ENCODE results near the gene PRDM4. TPM values are rescaled to one million over a fixed set of nuclear protein-coding genes. Genes with fewer than 3 reads are reported as not detected.
"Not testable (repeated sequence)": the region's sequence is repeated elsewhere in the genome, so short reads cannot be mapped to it uniquely, and the experiment has no call there.

The PRDM4 gene
- total RNA-seq, 2 experiments from 2014 or later, result 18.8 to 20.6 TPM

- H3K27ac Mint-ChIP-seq; H3K9me3 Mint-ChIP-seq; intact Hi-C loops (cut with micrococcal nuclease); H3K36me3 Mint-ChIP-seq (ENCODE audit: low read depth); DNase-seq; H3K27me3 Mint-ChIP-seq (ENCODE audit: low read depth); CTCF ChIA-PET; H3K4me1 Mint-ChIP-seq (ENCODE audit: low read depth); H3K4me3 Mint-ChIP-seq: not testable (repeated sequence)
These were observed 33.2 kb downstream of the PRDM4 start for GRCh38 chr12:107727742-107728141.

- H3K4me3 Mint-ChIP-seq; DNase-seq; H3K4me1 Mint-ChIP-seq (ENCODE audit: low read depth); CTCF ChIA-PET; H3K9me3 Mint-ChIP-seq; H3K27me3 Mint-ChIP-seq (ENCODE audit: low read depth); intact Hi-C loops (cut with micrococcal nuclease); H3K27ac Mint-ChIP-seq: not testable (repeated sequence)
- peaks cover 12% of the 10 kb centered on the region for H3K36me3 Mint-ChIP-seq (ENCODE audit: low read depth)
These were observed 33.6 kb downstream of the PRDM4 start for GRCh38 chr12:107727327-107727726.

GRCh38 chr12:107718606-107719005 is 42.3 kb downstream of the PRDM4 start:
- no peak for DNase-seq
- Mint-ChIP-seq H3K36me3 (ENCODE audit: low read depth) (peaks cover 39% of the 10 kb centered on the region), H3K9me3 (peaks cover 3% of the 10 kb centered on the region), H3K27ac (no peak overlapping the region), H3K27me3 (ENCODE audit: low read depth) (no peaks in the 10 kb centered on the region), H3K4me3 (no peak overlapping the region), H3K4me1 (ENCODE audit: low read depth) (no peaks in the 10 kb centered on the region)
- CTCF ChIA-PET, result interaction anchor here (1.3 kb wide), 1 partner anchor 17 kb away, joined by 3 read pairs; no protein-coding TSS in a partner anchor
- intact Hi-C loops (cut with micrococcal nuclease), result no loop called here

- Mint-ChIP-seq H3K9me3 (no peaks in the 10 kb centered on the region), H3K27ac (no peak overlapping the region), H3K27me3 (ENCODE audit: low read depth) (no peaks in the 10 kb centered on the region), H3K36me3 (ENCODE audit: low read depth) (peaks cover 41% of the 10 kb centered on the region), H3K4me3 (no peak overlapping the region), H3K4me1 (ENCODE audit: low read depth) (no peaks in the 10 kb centered on the region)
- DNase-seq, result no peak
- intact Hi-C loops (cut with micrococcal nuclease), result no loop called here
- CTCF ChIA-PET, result no interaction called here
These were observed 45.2 kb downstream of the PRDM4 start for GRCh38 chr12:107715780-107716179.

- CTCF ChIA-PET; H3K4me3 Mint-ChIP-seq; H3K27me3 Mint-ChIP-seq (ENCODE audit: low read depth); H3K4me1 Mint-ChIP-seq (ENCODE audit: low read depth); H3K9me3 Mint-ChIP-seq; H3K27ac Mint-ChIP-seq; intact Hi-C loops (cut with micrococcal nuclease); DNase-seq: not testable (repeated sequence)
- H3K36me3 Mint-ChIP-seq (ENCODE audit: low read depth), result peaks cover 64% of the 10 kb centered on the region
These were observed 55.4 kb downstream of the PRDM4 start for GRCh38 chr12:107705522-107705921.

- Mint-ChIP-seq H3K4me1 (ENCODE audit: low read depth) (no peaks in the 10 kb centered on the region), H3K4me3 (no peak overlapping the region), H3K27ac (no peak overlapping the region)
These were observed 56.9 kb downstream of the PRDM4 start for GRCh38 chr12:107704041-107704440.

GRCh38 chr12:107702106-107702505 is 58.8 kb downstream of the PRDM4 start:
- CTCF ChIA-PET, result interaction anchor here (1.0 to 1.6 kb wide), 2 partner anchors 12 to 16 kb away, joined by 3 to 6 read pairs; no protein-coding TSS in a partner anchor
- intact Hi-C loops (cut with micrococcal nuclease), result no loop called here
- Mint-ChIP-seq H3K9me3 (peaks cover 4% of the 10 kb centered on the region), H3K4me3 (no peak overlapping the region), H3K27ac (no peak overlapping the region), H3K36me3 (ENCODE audit: low read depth) (peaks cover 72% of the 10 kb centered on the region), H3K27me3 (ENCODE audit: low read depth) (no peaks in the 10 kb centered on the region), H3K4me1 (ENCODE audit: low read depth) (no peaks in the 10 kb centered on the region)
- DNase-seq, result no peak

More at GRCh38 chr12:107704041-107704440, 56.9 kb downstream of the PRDM4 start:
- CTCF ChIA-PET, result no interaction called here
- Mint-ChIP-seq H3K36me3 (ENCODE audit: low read depth) (peaks cover 71% of the 10 kb centered on the region), H3K27me3 (ENCODE audit: low read depth) (no peaks in the 10 kb centered on the region), H3K9me3 (peaks cover 4% of the 10 kb centered on the region)
- DNase-seq, result no peak
- intact Hi-C loops (cut with micrococcal nuclease), result no loop called here

- H3K27ac Mint-ChIP-seq; DNase-seq; H3K27me3 Mint-ChIP-seq (ENCODE audit: low read depth); H3K9me3 Mint-ChIP-seq; H3K4me3 Mint-ChIP-seq; H3K4me1 Mint-ChIP-seq (ENCODE audit: low read depth); intact Hi-C loops (cut with micrococcal nuclease): not testable (repeated sequence)
- CTCF ChIA-PET, result interaction anchor here (0.7 to 1.4 kb wide), 3 partner anchors 21 to 35 kb away, joined by 4 to 5 read pairs (median 4); no protein-coding TSS in a partner anchor
- peaks cover 57% of the 10 kb centered on the region for H3K36me3 Mint-ChIP-seq (ENCODE audit: low read depth)
These were observed 65.2 kb downstream of the PRDM4 start for GRCh38 chr12:107695772-107696171.

GRCh38 chr12:107685360-107686248 is 75.3 kb downstream of the PRDM4 start, which contains the start of gene PWP1:
TSS of gene PWP1 (plus strand) at chr12:107685799. CDS start at chr12:107685900, 101 bp downstream.
- peaks cover 20% of the 10 kb centered on the region for H3K4me1 Mint-ChIP-seq (ENCODE audit: low read depth)
- intact Hi-C loops (cut with micrococcal nuclease), result loop anchor here (1.0 to 5.0 kb wide), 7 partner anchors 76 to 932 kb away; partner anchors contain the start of genes CRY1, FICD, ISCU and PRDM4

GRCh38 chr12:107684990-107685359 is 76.0 kb downstream of the PRDM4 start:
- CTCF ChIA-PET, result interaction anchor here (0.5 to 6.4 kb wide), 4 partner anchors 9 to 1220 kb away, joined by 3 to 39 read pairs (median 6); no protein-coding TSS in a partner anchor
- Mint-ChIP-seq H3K36me3 (ENCODE audit: low read depth) (peaks cover 25% of the 10 kb centered on the region), H3K4me1 (ENCODE audit: low read depth) (peaks cover 20% of the 10 kb centered on the region), H3K9me3 (no peaks in the 10 kb centered on the region), H3K4me3 (peak overlapping the region; percentile 90), H3K27ac (peak overlapping the region; percentile 95), H3K27me3 (ENCODE audit: low read depth) (no peaks in the 10 kb centered on the region)
- intact Hi-C loops (cut with micrococcal nuclease), result loop anchor here (1.0 to 5.0 kb wide), 7 partner anchors 76 to 932 kb away; partner anchors contain the start of genes CRY1, FICD, ISCU and PRDM4
- peak; percentile 40 for DNase-seq

More at GRCh38 chr12:107685360-107686248, 75.3 kb downstream of the PRDM4 start, which contains the start of gene PWP1:
- Mint-ChIP-seq H3K27ac (peak within 1 kb of the TSS; percentile 95), H3K9me3 (no peaks in the 10 kb centered on the region), H3K27me3 (ENCODE audit: low read depth) (no peaks in the 10 kb centered on the region), H3K4me3 (peak within 1 kb of the TSS; percentile 90), H3K36me3 (ENCODE audit: low read depth) (peaks cover 26% of the 10 kb centered on the region)
- DNase-seq, result peak; percentile 95
- CTCF ChIA-PET, result interaction anchor here (0.5 to 6.4 kb wide), 5 partner anchors 10 to 1219 kb away, joined by 3 to 39 read pairs (median 3); no protein-coding TSS in a partner anchor

- DNase-seq, result no peak
- Mint-ChIP-seq H3K9me3 (no peaks in the 10 kb centered on the region), H3K4me1 (ENCODE audit: low read depth) (peaks cover 20% of the 10 kb centered on the region), H3K4me3 (peak overlapping the region; percentile 90), H3K36me3 (ENCODE audit: low read depth) (peaks cover 18% of the 10 kb centered on the region), H3K27ac (peak overlapping the region; percentile 95), H3K27me3 (ENCODE audit: low read depth) (no peaks in the 10 kb centered on the region)
- CTCF ChIA-PET, result interaction anchor here (0.5 to 6.4 kb wide), 2 partner anchors 8 to 12 kb away, joined by 3 to 39 read pairs; no protein-coding TSS in a partner anchor
- intact Hi-C loops (cut with micrococcal nuclease), result loop anchor here (2.0 kb wide), 2 partner anchors 729 to 879 kb away; partner anchors contain the start of genes ISCU and TMEM263
These were observed 76.7 kb downstream of the PRDM4 start for GRCh38 chr12:107684029-107684795.
